ENCODE results near the gene ORAI1. TPM values are rescaled to one million over a fixed set of nuclear protein-coding genes. Genes with fewer than 3 reads are reported as not detected.
A peak's percentile ranks its signal among the peaks of the same experiment; 100 is the strongest.

ORAI1 gene
- total RNA-seq, 1 donor from 2014 or later = 35.3 TPM

DNA sequence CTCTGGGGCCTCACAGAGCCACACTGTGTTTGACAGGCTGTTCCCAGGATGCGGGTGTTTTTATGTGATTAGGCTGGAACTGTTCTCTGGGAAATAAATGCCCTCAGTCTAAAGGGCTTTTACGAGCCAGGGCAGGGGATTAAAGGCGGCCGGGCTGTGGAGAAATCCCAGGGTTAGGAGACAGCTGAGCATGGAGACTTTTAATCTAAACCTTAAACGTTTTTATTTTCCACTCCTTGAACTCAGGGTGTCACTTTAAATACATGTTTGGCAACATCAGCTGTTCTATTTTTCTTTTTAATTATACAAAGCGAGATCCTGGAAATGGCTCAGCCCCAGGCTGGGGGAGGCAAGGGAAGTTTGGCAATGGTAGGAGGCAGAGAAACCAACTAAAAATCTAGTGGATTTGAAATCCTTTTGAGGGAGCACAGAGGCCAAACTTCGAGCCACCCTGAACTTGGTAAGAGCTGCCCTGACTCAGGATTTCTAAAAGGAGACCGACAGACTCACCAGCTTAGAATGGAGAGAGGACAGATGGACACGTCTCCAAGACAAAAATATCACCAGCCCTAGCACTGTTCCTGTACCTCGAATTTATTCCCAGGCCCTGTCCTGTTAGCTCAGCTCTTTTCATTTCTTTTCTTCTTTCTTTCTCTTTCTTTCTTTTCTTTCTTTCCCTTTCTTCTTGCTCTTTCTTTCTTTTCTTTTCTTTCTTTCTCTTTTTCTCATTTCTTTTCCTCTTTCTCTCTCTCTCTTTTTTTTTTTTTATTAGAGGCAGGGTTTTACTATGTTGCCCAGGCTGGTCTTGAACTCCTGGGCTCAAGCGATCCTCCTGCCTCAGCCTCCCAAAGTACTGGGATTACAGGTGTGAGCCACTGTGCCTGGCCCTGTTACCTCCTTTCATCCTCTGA is 15.8 kb upstream of the ORAI1 start:
- Mint-ChIP-seq H3K4me3 (ENCODE audit: unreplicated experiment) (no peak overlapping the region), H3K27ac (ENCODE audit: unreplicated experiment) (peak overlapping the region; percentile 9), H3K9me3 (ENCODE audit: unreplicated experiment) (no peaks in the 10 kb centered on the region), H3K4me1 (ENCODE audit: unreplicated experiment) (no peaks in the 10 kb centered on the region), H3K27me3 (ENCODE audit: unreplicated experiment) (peaks cover 2% of the 10 kb centered on the region), H3K36me3 (ENCODE audit: low read depth, unreplicated experiment) (no peaks in the 10 kb centered on the region)
- no peak for DNase-seq (ENCODE audit: low spot score)
- TF ChIP-seq, protein P1, sequence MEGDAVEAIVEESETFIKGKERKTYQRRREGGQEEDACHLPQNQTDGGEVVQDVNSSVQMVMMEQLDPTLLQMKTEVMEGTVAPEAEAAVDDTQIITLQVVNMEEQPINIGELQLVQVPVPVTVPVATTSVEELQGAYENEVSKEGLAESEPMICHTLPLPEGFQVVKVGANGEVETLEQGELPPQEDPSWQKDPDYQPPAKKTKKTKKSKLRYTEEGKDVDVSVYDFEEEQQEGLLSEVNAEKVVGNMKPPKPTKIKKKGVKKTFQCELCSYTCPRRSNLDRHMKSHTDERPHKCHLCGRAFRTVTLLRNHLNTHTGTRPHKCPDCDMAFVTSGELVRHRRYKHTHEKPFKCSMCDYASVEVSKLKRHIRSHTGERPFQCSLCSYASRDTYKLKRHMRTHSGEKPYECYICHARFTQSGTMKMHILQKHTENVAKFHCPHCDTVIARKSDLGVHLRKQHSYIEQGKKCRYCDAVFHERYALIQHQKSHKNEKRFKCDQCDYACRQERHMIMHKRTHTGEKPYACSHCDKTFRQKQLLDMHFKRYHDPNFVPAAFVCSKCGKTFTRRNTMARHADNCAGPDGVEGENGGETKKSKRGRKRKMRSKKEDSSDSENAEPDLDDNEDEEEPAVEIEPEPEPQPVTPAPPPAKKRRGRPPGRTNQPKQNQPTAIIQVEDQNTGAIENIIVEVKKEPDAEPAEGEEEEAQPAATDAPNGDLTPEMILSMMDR (IDR thresholded peaks at IDR 0.05; ENCODE audit: unreplicated experiment) = no peak

DNA sequence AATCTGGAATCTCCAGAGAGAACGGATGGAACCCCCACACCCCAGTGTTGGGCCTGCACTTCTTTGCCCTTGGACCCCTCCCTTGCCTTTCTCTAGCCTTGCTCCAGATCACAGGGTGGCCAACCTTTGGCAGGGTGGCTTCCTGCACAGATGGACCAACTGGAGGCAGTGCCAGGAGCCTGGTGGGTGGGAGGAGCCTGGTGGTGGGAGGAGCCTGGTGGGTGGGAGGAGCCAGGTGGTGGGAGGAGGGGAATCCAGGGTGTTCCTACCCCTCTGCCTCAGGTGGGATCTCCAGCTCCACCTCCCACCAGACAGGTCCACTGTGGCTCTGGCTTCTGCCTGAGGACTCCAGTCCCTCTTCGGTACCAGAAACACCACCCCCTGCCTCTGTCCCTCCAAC is 15.0 kb upstream of the ORAI1 start:
- Mint-ChIP-seq H3K27me3 (ENCODE audit: unreplicated experiment) (peaks cover 4% of the 10 kb centered on the region), H3K4me3 (ENCODE audit: unreplicated experiment) (no peak overlapping the region), H3K9me3 (ENCODE audit: unreplicated experiment) (no peaks in the 10 kb centered on the region), H3K36me3 (ENCODE audit: low read depth, unreplicated experiment) (no peaks in the 10 kb centered on the region), H3K27ac (ENCODE audit: unreplicated experiment) (no peak overlapping the region), H3K4me1 (ENCODE audit: unreplicated experiment) (no peaks in the 10 kb centered on the region)
- DNase-seq (ENCODE audit: low spot score) = no peak
- TF ChIP-seq, protein P1 (IDR thresholded peaks at IDR 0.05; ENCODE audit: unreplicated experiment) = no peak

DNA sequence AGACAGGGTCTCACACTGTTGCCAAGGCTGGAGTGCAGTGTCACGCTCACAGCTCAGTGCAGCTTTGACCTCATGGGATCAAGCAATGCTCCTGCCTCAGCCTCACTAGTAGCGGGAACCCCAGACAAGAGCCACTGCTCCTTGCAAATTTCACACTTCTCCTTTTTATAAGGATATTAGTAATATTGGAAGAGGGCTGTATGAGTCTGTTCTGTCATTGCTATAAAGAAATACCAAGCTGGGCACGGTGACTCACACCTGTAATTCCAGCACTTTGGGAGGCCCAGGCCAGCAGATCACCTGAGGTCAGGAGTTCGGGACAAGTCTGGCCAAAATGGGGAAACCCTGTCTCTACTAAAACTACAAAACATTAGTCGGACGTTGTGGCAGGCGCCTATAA is 12.9 kb upstream of the ORAI1 start:
- Mint-ChIP-seq H3K4me1 (ENCODE audit: unreplicated experiment) (no peaks in the 10 kb centered on the region), H3K27ac (ENCODE audit: unreplicated experiment) (no peak overlapping the region), H3K9me3 (ENCODE audit: unreplicated experiment) (no peaks in the 10 kb centered on the region), H3K36me3 (ENCODE audit: low read depth, unreplicated experiment) (no peaks in the 10 kb centered on the region), H3K27me3 (ENCODE audit: unreplicated experiment) (peaks cover 4% of the 10 kb centered on the region), H3K4me3 (ENCODE audit: unreplicated experiment) (no peak overlapping the region)
- TF ChIP-seq, protein P1 (IDR thresholded peaks at IDR 0.05; ENCODE audit: unreplicated experiment) = no peak
- DNase-seq (ENCODE audit: low spot score) = no peak

DNA sequence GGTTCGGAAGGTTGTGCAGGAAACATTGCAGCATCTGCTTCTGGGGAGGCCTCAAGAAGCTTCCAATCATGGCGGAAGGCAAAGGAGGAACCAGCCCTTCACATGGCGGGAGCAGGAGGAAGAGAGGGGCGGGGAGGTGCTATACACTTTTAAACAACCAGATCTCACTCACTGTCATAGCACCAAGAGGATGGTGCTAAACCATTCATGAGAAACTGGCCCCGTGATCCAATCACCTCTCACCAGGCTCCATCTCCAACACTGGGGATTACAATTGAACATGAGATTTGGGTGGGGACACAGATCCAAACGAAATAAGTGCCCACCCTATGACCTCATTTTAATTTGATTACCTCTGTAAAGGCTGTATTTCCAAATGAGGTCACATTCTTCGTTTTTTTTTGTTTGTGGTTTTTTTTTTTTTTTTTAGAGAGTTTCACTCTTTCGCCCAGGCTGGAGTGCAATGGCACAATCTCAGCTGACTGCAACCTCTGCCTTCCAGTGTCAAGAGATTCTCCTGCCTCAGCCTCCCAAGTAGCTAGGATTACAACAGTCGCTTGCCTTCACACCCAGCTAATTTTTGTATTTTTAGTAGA is 11.4 kb upstream of the ORAI1 start:
- no peak for DNase-seq (ENCODE audit: low spot score)
- TF ChIP-seq, protein P1 (IDR thresholded peaks at IDR 0.05; ENCODE audit: unreplicated experiment) = no peak
- no peaks in the 10 kb centered on the region for H3K36me3 Mint-ChIP-seq (ENCODE audit: low read depth, unreplicated experiment)
- peaks cover 4% of the 10 kb centered on the region for H3K27me3 Mint-ChIP-seq (ENCODE audit: unreplicated experiment)
- H3K9me3 Mint-ChIP-seq (ENCODE audit: unreplicated experiment) = no peaks in the 10 kb centered on the region
- H3K4me3 Mint-ChIP-seq (ENCODE audit: unreplicated experiment) = no peak overlapping the region
- peaks cover 3% of the 10 kb centered on the region for H3K4me1 Mint-ChIP-seq (ENCODE audit: unreplicated experiment)
- no peak overlapping the region for H3K27ac Mint-ChIP-seq (ENCODE audit: unreplicated experiment)

All from endothelial cell (in vitro differentiated cells).